Body of pancreas (tissue), 4 donors: Measurements from ENCODE around the gene E2F7. TPM values are rescaled to one million over a fixed set of nuclear protein-coding genes. Genes with fewer than 3 reads are reported as not detected.
"Not testable (repeated sequence)": the region's sequence is repeated elsewhere in the genome, so short reads cannot be mapped to it uniquely, and the experiment has no call there.

Source experiments
- ATAC-seq: fragments of 150-250 bp; one replicate; pipeline ENCODE4 v1.9.1; 2016
- DNase-seq, 4 donors: peaks; one replicate each; pipeline ENCODE4 v3.0.0-alpha.2; 2019
- H3K27ac ChIP-seq, 4 donors: fragments of 200-600 bp; sonication (generic); 1 replicate in 3 of 4; 2 replicates in 1 of 4; pipeline versions ENCODE4 v1.5.1 to v1.6.1; 2016 to 2019; ENCODE audit warnings: mild to moderate bottlenecking in 1 of 4, mixed read lengths in 1 of 4, moderate library complexity in 1 of 4
- H3K27me3 ChIP-seq, 2 donors: fragments of 200-600 bp; sonication (generic); one replicate each; pipeline ENCODE4 v1.6.0; 2016; ENCODE audit warnings: mild to moderate bottlenecking in 1 of 2
- H3K36me3 ChIP-seq, 2 donors: fragments of 200-600 bp; sonication (generic); replicated peaks in 1 of 2; 2 replicates each; pipeline ENCODE4 v1.5.1; 2016; ENCODE audit warnings: low read depth in 2 of 2; ENCODE audit not compliant: insufficient read depth in 1 of 2
- H3K4me1 ChIP-seq: fragments of 200-600 bp; sonication (generic); one replicate; pipeline ENCODE4 v1.6.0; 2016
- H3K4me3 ChIP-seq, 2 donors: fragments of 200-600 bp; sonication (generic); 1 replicate in 1 of 2; 2 replicates in 1 of 2; pipeline ENCODE4 v1.5.1; 2016 to 2019
- H3K9me3 ChIP-seq, 3 donors: fragments of 200-600 bp; sonication (generic); 1 replicate in 2 of 3; 2 replicates in 1 of 3; pipeline ENCODE4 v1.5.1; 2016
- CTCF ChIP-seq, 7 experiments: fragments of 450-650 bp in 4 of 7; fragments of 200-600 bp in 3 of 7; sonication (generic) in 3 of 7; IDR thresholded peaks; one replicate each; pipeline ENCODE4 v1.5.1; 2016 to 2019; ENCODE audit warnings: antibody characterized with exemption in 7 of 7
- POLR2A ChIP-seq, 3 donors: fragments of 450-650 bp; IDR thresholded peaks; one replicate each; pipeline ENCODE4 v1.6.1; 2016; ENCODE audit warnings: antibody characterized with exemption in 3 of 3, mild to moderate bottlenecking in 2 of 3
- WGBS, 2 donors: methylation state at CpG; one replicate each; pipeline ENCODE4 v1.1.5; 2017; 5-methylcytosine and 5-hydroxymethylcytosine counted together
- intact Hi-C: fragments of 100-400 bp; cut with DNase I; formaldehyde crosslinking; loops from one replicate; pipeline ENCODE4 v1.15.1; 2023
- total RNA-seq, 2 donors: library from RNA; depleted of rRNA; stranded (reverse); fragments of >200 nt; gene quantifications; one replicate each; pipeline ENCODE4 v1.1.0, GENCODE V29; 2016

Gene E2F7
- total RNA-seq, 2 donors from 2014 or later, result not detected

- Histone ChIP-seq H3K9me3 (no peaks in the 10 kb centered on the region), H3K4me1 (no peaks in the 10 kb centered on the region), H3K27me3 (no peaks in the 10 kb centered on the region), H3K36me3 (no peaks in the 10 kb centered on the region), H3K4me3 (no peak overlapping the region), H3K27ac (no peak overlapping the region)
- peak in 1 of 4 donors; percentile 39 for DNase-seq
- intact Hi-C loops, result no loop called here
- ATAC-seq, result no peak
- 29% methylated on average over 3 of the region's 3 CpGs for WGBS, 2 donors
- TF ChIP-seq CTCF (IDR thresholded peaks at IDR 0.05) (no peak), POLR2A (IDR thresholded peaks at IDR 0.05) (no peak)
Measured at GRCh38 chr12:77097846-77098245, 32.5 kb upstream of the E2F7 start.

- H3K4me1 ChIP-seq, H3K9me3 ChIP-seq, H3K27ac ChIP-seq, DNase-seq, H3K36me3 ChIP-seq, H3K27me3 ChIP-seq, H3K4me3 ChIP-seq, ATAC-seq, intact Hi-C loops: not testable (repeated sequence)
- WGBS, 2 donors, result 70 to 80% methylated on average over 3 of the region's 3 CpGs
Measured at GRCh38 chr12:77092227-77092626, 26.9 kb upstream of the E2F7 start.

- 5 to 8% methylated on average over 1 of the region's 1 CpG for WGBS, 2 donors
- Histone ChIP-seq H3K4me1 (no peaks in the 10 kb centered on the region), H3K27ac (no peak overlapping the region), H3K4me3 (no peak overlapping the region), H3K9me3 (no peaks in the 10 kb centered on the region), H3K27me3 (no peaks in the 10 kb centered on the region), H3K36me3 (no peaks in the 10 kb centered on the region)
- intact Hi-C loops, result no loop called here
- no peak for TF ChIP-seq CTCF (IDR thresholded peaks at IDR 0.05)
- no peak for TF ChIP-seq POLR2A (IDR thresholded peaks at IDR 0.05)
- ATAC-seq (no peak), DNase-seq (no peak)
Measured at GRCh38 chr12:77089686-77090220, 24.4 kb upstream of the E2F7 start.

GRCh38 chr12:77087427-77087826 is 22.1 kb upstream of the E2F7 start:
- no peak for DNase-seq
- no peak overlapping the region for H3K27ac ChIP-seq
- H3K27me3 ChIP-seq, result no peaks in the 10 kb centered on the region
- H3K4me3 ChIP-seq, result no peak overlapping the region
- H3K4me1 ChIP-seq, result no peaks in the 10 kb centered on the region
- no peak for ATAC-seq
- no peaks in the 10 kb centered on the region for H3K36me3 ChIP-seq
- H3K9me3 ChIP-seq, result no peaks in the 10 kb centered on the region
- no peak for TF ChIP-seq POLR2A (IDR thresholded peaks at IDR 0.05)
- TF ChIP-seq CTCF (IDR thresholded peaks at IDR 0.05), result no peak
- intact Hi-C loops, result no loop called here
- WGBS, 2 donors, result 60 to 70% methylated on average over 4 of the region's 4 CpGs

GRCh38 chr12:77082021-77082420 is 16.7 kb upstream of the E2F7 start:
- H3K4me3 ChIP-seq, result no peak overlapping the region
- WGBS, 2 donors, result 17 to 39% methylated on average over 1 of the region's 1 CpG
- H3K27me3 ChIP-seq, result no peaks in the 10 kb centered on the region
- DNase-seq, result no peak
- no peak for ATAC-seq
- H3K4me1 ChIP-seq, result no peaks in the 10 kb centered on the region
- no peaks in the 10 kb centered on the region for H3K9me3 ChIP-seq
- H3K36me3 ChIP-seq, result no peaks in the 10 kb centered on the region
- intact Hi-C loops, result no loop called here
- no peak for TF ChIP-seq CTCF (IDR thresholded peaks at IDR 0.05)
- no peak for TF ChIP-seq POLR2A (IDR thresholded peaks at IDR 0.05)
- no peak overlapping the region for H3K27ac ChIP-seq
